ENCODE measurements around the gene RUVBL2.

The RUVBL2 gene

DNA sequence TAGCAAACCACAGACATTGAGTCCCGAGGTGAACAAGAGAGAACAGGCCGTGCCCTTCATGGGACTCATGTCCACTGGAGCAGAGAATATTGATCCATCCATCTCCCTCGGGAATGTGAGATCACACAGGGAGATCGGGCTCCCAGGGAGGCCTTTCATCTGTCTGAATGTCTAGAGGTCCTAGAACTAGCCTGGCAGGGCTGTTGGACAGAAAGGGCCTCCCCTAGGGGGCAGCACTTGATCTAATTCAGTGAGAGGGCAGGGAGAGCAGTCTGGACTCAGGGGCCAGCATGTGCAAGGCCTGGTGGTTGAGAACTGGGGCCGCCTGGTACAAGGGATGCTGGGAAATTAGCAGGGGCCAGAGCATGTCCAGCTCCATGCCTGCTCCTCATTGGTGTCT, 4.3 kb downstream of the RUVBL2 start:
- H3K4me3 ChIP-seq (replicated peaks in 1 of 2; ENCODE audit: low read depth in 2 of 2, low read length in 2 of 2) = no peak overlapping the region
- DNase-seq (ENCODE audit: low read depth in 2 of 2) = peak; percentile 64 to 76
- peak; percentile 69 for TF ChIP-seq CTCF (IDR thresholded peaks at IDR 0.05; ENCODE audit: low read depth, low read length)

GRCh38 chr19:48999481-49000325, 6.0 kb downstream of the RUVBL2 start:
- peak; percentile 81 for DNase-seq (ENCODE audit: low read depth in 2 of 2)

GRCh38 chr19:49004133-49004532, 10.4 kb downstream of the RUVBL2 start:
- no peak for TF ChIP-seq CTCF (IDR thresholded peaks at IDR 0.05; ENCODE audit: low read depth, low read length)
- no peak overlapping the region for H3K4me3 ChIP-seq (replicated peaks in 1 of 2; ENCODE audit: low read depth in 2 of 2, low read length in 2 of 2)
- no peak for DNase-seq (ENCODE audit: low read depth in 2 of 2)

More at GRCh38 chr19:48999481-49000325, 6.0 kb downstream of the RUVBL2 start:
- peak; percentile 87 for TF ChIP-seq CTCF (IDR thresholded peaks at IDR 0.05; ENCODE audit: low read depth, low read length)
- no peak overlapping the region for H3K4me3 ChIP-seq (replicated peaks in 1 of 2; ENCODE audit: low read depth in 2 of 2, low read length in 2 of 2)

DNA sequence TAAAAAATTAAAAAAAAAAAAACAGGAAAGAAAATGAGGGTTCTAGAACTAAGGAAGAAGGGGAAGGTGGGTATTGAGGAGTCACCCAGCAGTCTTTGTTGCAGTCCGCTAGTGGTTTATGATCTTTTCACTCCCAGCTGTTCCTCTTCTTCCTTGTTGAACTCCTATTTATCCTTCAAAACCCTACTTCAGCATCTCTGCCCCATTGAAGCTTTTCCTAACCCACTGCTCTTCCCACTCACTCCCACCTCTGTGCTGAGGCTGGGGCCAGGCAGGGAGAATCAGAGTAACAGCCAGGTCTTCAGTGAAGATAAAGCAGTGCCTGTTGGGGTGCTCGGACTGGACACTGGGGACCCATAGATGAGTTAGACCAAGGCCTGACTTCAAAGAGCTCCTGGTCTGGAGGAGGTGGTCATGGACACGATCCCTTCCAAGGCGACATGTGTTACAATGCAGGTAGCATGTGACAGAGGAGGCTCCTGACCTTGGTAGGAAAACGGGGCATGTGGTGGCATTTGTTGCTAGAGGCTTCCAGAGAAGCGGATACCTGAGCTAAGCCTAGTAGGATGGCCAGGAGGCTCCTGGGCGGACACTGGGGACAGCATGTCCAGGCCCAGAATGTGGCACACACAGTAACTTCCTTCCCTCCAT, 11.4 kb downstream of the RUVBL2 start:
- TF ChIP-seq CTCF (IDR thresholded peaks at IDR 0.05; ENCODE audit: low read depth, low read length) = no peak
- no peak for DNase-seq (ENCODE audit: low read depth in 2 of 2)
- no peak overlapping the region for H3K4me3 ChIP-seq (replicated peaks in 1 of 2; ENCODE audit: low read depth in 2 of 2, low read length in 2 of 2)

- DNase-seq (ENCODE audit: low read depth in 2 of 2) = no peak
- TF ChIP-seq CTCF (IDR thresholded peaks at IDR 0.05; ENCODE audit: low read depth, low read length) = no peak
- H3K4me3 ChIP-seq (replicated peaks in 1 of 2; ENCODE audit: low read depth in 2 of 2, low read length in 2 of 2) = no peak overlapping the region
These were observed 13.2 kb downstream of the RUVBL2 start for GRCh38 chr19:49006905-49007304.

- H3K4me3 ChIP-seq (replicated peaks in 1 of 2; ENCODE audit: low read depth in 2 of 2, low read length in 2 of 2) = no peak overlapping the region
- no peak for DNase-seq (ENCODE audit: low read depth in 2 of 2)
- no peak for TF ChIP-seq CTCF (IDR thresholded peaks at IDR 0.05; ENCODE audit: low read depth, low read length)
These were observed 16.1 kb downstream of the RUVBL2 start for GRCh38 chr19:49009828-49010227.
